Ectodermal cell (in vitro differentiated cells): ENCODE results near the gene NOS1AP.
A peak's percentile ranks its signal among the peaks of the same experiment; 100 is the strongest.

Source experiments
- H3K27ac ChIP-seq: 2 replicates; pipeline ENCODE4 v1.7.0; 2013; ENCODE audit warnings: mild to moderate bottlenecking, low read depth, low read length; ENCODE audit not compliant: insufficient read depth, poor library complexity, severe bottlenecking
- H3K27me3 ChIP-seq: 2 replicates; pipeline ENCODE4 v1.7.0; 2013; ENCODE audit warnings: mild to moderate bottlenecking, low read length; ENCODE audit not compliant: insufficient read depth, control insufficient read depth, poor library complexity, severe bottlenecking
- H3K36me3 ChIP-seq: one replicate; pipeline ENCODE4 v1.7.0; 2013; ENCODE audit warnings: low read length; ENCODE audit not compliant: control insufficient read depth, insufficient read depth
- H3K4me1 ChIP-seq: one replicate; pipeline ENCODE4 v1.7.0; 2013; ENCODE audit warnings: low read length; ENCODE audit not compliant: control insufficient read depth, insufficient read depth
- H3K4me3 ChIP-seq: 2 replicates; pipeline ENCODE4 v1.7.0; 2013; ENCODE audit warnings: low read depth, low read length, control low read depth; ENCODE audit not compliant: insufficient read depth
- H3K9me3 ChIP-seq: 2 replicates; pipeline ENCODE4 v1.7.0; 2013; ENCODE audit warnings: mild to moderate bottlenecking, low read length, moderate library complexity; ENCODE audit not compliant: control insufficient read depth
- WGBS, 2 experiments: methylation state at CpG; one replicate each; pipeline ENCODE4 v1.1.7; 2013; ENCODE audit warnings: missing lambda C conversion rate in 2 of 2; 5-methylcytosine and 5-hydroxymethylcytosine counted together

NOS1AP gene

DNA sequence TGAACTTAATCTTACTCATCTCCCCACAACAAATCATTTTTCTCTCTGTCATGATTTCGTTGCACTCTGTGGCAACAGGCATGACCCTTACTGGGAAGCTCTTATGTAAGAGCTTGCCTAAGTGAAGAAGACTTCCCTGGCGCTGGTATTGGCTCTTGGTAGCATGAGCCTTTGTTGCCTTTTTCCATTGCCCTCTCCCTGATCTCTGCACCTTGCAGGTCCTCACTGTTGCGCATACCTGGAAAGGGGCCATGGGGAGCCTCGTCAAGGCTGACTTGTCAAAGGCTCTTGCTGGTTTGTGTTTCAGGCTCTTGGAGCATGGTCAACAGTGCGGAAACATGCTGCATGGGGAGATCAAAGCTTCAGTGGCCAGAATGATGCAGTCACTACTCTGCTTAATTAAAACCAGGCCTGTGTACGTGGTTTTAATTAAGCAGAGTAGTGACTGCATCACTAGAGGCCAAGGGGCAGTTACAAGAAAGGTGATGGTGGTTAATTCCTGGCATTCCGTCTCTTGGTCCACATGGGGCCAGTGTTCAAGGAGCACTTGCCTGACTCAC, 165.8 kb downstream of the NOS1AP start:
- H3K27me3 ChIP-seq, result no peaks in the 10 kb centered on the region
- 78 to 79% methylated on average over 7 of the region's 7 CpGs for WGBS, 2 experiments

GRCh38 chr1:162236201-162236600, 166.7 kb downstream of the NOS1AP start:
- no peaks in the 10 kb centered on the region for H3K36me3 ChIP-seq
- H3K4me3 ChIP-seq, result no peak overlapping the region
- WGBS, 2 experiments, result 91 to 93% methylated on average over 3 of the region's 3 CpGs
- no peak overlapping the region for H3K27ac ChIP-seq
- no peaks in the 10 kb centered on the region for H3K9me3 ChIP-seq
- peaks cover 27% of the 10 kb centered on the region for H3K4me1 ChIP-seq
- no peaks in the 10 kb centered on the region for H3K27me3 ChIP-seq

More for the DNA sequence above, 165.8 kb downstream of the NOS1AP start:
- Histone ChIP-seq H3K9me3 (no peaks in the 10 kb centered on the region), H3K4me3 (no peak overlapping the region), H3K4me1 (peaks cover 25% of the 10 kb centered on the region), H3K27ac (no peak overlapping the region), H3K36me3 (no peaks in the 10 kb centered on the region)

- Histone ChIP-seq H3K27ac (no peak overlapping the region), H3K4me1 (peaks cover 27% of the 10 kb centered on the region), H3K36me3 (no peaks in the 10 kb centered on the region), H3K9me3 (no peaks in the 10 kb centered on the region), H3K4me3 (no peak overlapping the region), H3K27me3 (no peaks in the 10 kb centered on the region)
- WGBS, 2 experiments, result 88 to 89% methylated on average over 2 of the region's 2 CpGs
Observed at GRCh38 chr1:162236618-162237017, 167.1 kb downstream of the NOS1AP start.

GRCh38 chr1:162240577-162240976, 171.1 kb downstream of the NOS1AP start:
- Histone ChIP-seq H3K4me3 (no peak overlapping the region), H3K4me1 (peaks cover 18% of the 10 kb centered on the region), H3K27ac (no peak overlapping the region), H3K9me3 (no peaks in the 10 kb centered on the region), H3K27me3 (no peaks in the 10 kb centered on the region), H3K36me3 (no peaks in the 10 kb centered on the region)
- 93 to 95% methylated on average over 4 of the region's 4 CpGs for WGBS, 2 experiments

DNA sequence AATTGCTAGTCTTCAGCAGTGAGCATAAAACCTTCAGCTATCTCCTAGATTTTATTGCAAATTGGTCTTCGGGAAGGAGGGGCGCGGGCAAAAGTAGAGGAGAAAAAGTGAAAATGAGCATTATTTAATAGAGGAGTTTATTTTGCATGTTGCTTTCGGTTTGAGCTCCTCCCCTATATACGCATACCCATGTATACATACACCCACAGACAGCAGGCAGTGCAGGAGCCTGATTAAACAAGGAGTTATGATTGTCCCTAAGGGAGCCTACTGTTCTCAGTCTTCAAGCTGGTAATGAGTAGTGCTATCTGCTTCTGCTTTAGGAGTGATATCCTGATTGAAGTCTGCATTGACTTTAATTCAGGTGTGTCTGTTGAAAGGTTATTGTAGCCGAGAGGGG, 173.3 kb downstream of the NOS1AP start:
- Histone ChIP-seq H3K4me3 (no peak overlapping the region), H3K27me3 (no peaks in the 10 kb centered on the region), H3K9me3 (no peaks in the 10 kb centered on the region), H3K27ac (no peak overlapping the region), H3K4me1 (peaks cover 7% of the 10 kb centered on the region), H3K36me3 (no peaks in the 10 kb centered on the region)
- 87 to 97% methylated on average over 4 to 6 of the region's 6 CpGs for WGBS, 2 experiments

DNA sequence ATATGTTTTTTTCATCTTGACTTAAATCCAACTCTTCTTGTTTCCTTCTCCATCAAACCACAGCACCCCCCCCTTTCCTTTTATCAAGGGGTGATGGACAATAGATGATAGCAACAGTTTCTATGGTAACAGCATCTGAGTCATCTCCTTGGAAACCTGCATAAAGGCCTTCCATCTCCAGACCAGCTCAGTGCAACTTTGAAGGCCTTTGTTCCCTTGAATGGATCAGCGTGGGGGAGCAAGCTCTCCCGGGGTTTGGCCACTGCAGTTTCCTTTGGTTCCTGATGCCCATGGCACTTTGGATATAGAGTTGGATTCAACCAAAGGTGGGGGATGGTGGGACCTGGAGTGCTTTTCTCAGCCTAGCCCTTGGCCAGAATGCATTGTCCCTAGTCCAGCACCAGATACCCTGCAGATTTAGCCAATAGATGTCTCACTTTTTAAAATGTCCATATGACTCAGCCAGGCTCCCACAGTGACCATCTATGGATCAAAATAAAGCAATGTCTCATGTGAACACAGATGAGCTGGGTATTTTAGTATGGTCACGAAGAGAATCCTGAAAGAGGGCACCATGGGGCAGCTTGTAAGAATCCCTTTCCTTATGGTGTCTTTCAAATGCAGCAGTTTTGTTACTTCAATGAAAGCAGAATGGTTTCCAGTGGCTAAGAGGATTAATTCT, 179.5 kb downstream of the NOS1AP start:
- 2% methylated on average over 3 of the region's 3 CpGs for WGBS, 2 experiments
- H3K27ac ChIP-seq, result peak overlapping the region; percentile 87

DNA sequence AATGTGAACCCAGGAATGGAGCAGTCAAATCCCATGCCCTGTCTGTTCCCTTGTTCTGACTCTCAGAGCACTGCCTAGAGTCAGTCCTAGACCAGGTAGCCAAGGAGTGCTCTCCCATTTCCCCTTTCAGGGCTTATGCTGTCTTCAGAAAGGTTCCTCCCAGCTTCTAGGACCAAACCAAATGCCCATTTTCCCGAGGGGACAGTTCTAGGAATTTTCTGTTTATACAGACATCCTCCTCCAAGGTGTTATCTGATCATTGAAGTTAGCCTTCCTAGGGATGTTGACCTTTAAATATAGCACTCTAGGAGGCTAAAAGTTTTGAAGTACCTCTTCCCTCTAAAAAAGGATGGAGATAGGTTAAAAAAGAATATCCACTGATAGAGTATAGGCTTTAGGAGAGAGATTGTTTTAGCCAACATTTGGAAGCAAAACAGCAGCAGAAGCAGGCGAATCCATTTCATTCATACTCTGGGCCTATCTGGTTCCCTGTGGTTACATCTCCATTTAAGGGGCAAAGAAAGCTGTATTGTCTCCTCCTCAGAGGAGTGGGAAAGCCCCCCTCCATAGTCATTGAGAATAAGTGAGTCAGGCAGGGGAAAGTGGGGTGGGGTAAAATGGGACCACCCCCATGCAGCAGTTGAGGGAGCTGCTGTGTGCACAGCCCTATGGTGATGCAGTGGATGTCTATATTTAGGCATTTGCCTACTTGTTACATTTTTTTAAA, 180.7 kb downstream of the NOS1AP start:
- Histone ChIP-seq H3K27ac (peak overlapping the region; percentile 72), H3K4me3 (no peak overlapping the region), H3K36me3 (no peaks in the 10 kb centered on the region), H3K9me3 (no peaks in the 10 kb centered on the region), H3K4me1 (peaks cover 45% of the 10 kb centered on the region), H3K27me3 (no peaks in the 10 kb centered on the region)
- 23 to 27% methylated on average over 2 of the region's 2 CpGs for WGBS, 2 experiments

More for the DNA sequence above, 179.5 kb downstream of the NOS1AP start:
- Histone ChIP-seq H3K36me3 (no peaks in the 10 kb centered on the region), H3K4me1 (peaks cover 36% of the 10 kb centered on the region), H3K27me3 (no peaks in the 10 kb centered on the region), H3K4me3 (no peak overlapping the region), H3K9me3 (no peaks in the 10 kb centered on the region)

DNA sequence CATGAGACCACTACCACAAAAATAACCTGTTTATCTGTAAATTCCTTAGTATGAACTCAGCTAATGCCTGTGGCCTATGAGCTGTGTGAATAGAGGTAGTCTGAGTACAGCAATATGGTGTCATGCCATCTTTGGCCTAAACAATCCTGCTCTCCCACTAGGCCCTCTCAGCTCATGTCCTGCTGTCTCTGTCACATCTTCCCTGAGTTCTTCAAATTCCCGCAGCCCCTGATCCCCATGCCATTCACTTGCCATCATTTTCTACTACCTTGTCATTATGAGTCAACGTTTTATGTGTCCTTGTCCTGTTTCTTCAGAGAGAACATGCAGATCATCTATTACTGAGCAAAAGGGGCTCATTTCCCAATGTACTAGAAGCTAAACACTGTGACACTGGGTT, 181.6 kb downstream of the NOS1AP start:
- no peak overlapping the region for H3K27ac ChIP-seq
- 62 to 71% methylated on average over 2 of the region's 2 CpGs for WGBS, 2 experiments
- no peak overlapping the region for H3K4me3 ChIP-seq
- peaks cover 47% of the 10 kb centered on the region for H3K4me1 ChIP-seq
- H3K36me3 ChIP-seq, result no peaks in the 10 kb centered on the region
- no peaks in the 10 kb centered on the region for H3K27me3 ChIP-seq
- H3K9me3 ChIP-seq, result no peaks in the 10 kb centered on the region

DNA sequence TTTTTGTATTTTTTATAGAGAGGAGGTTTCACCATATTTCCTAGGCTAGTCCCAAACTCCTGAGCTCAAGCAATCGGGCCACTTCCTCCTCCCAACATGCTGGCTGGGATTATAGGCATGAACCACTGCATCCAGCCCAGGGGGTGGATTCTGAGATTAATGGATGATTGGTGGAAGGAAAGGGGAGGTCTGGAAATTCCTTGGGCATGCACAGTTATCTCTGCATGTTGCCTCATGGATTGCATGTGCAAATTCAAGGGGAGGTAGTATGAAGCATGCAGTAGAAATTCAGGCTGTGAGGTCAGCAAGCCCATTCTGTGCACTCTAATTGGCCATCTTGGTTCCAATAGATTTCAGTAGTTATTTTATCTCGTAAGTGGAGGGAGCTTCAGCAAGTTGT, 182.7 kb downstream of the NOS1AP start:
- H3K27me3 ChIP-seq, result no peaks in the 10 kb centered on the region
- H3K9me3 ChIP-seq, result no peaks in the 10 kb centered on the region
- no peak overlapping the region for H3K27ac ChIP-seq
- H3K4me3 ChIP-seq, result no peak overlapping the region
- H3K4me1 ChIP-seq, result peaks cover 47% of the 10 kb centered on the region
- 92 to 93% methylated on average over 2 of the region's 2 CpGs for WGBS, 2 experiments
- no peaks in the 10 kb centered on the region for H3K36me3 ChIP-seq

GRCh38 chr1:162253790-162254189, 184.3 kb downstream of the NOS1AP start:
- Histone ChIP-seq H3K4me1 (peaks cover 40% of the 10 kb centered on the region), H3K4me3 (no peak overlapping the region), H3K27me3 (no peaks in the 10 kb centered on the region), H3K36me3 (no peaks in the 10 kb centered on the region), H3K9me3 (no peaks in the 10 kb centered on the region), H3K27ac (no peak overlapping the region)
- 91 to 99% methylated on average over 3 of the region's 3 CpGs for WGBS, 2 experiments
